H9 (cell line): Measurements from ENCODE around the gene LRRC73. TPM values are rescaled to one million over a fixed set of nuclear protein-coding genes. Genes with fewer than 3 reads are reported as not detected.

ENCODE experiments used
- DNase-seq: peaks from one replicate; pipeline ENCODE4 v3.0.0-alpha.2; 2017
- H2AFZ ChIP-seq: one replicate; pipeline ENCODE4 v1.6.1; 2013; ENCODE audit warnings: mild to moderate bottlenecking, low read length, control low read depth, moderate library complexity
- H2AK5ac ChIP-seq: 2 replicates; pipeline ENCODE4 v1.6.1; 2013; ENCODE audit warnings: low read length, control low read depth, mixed read lengths; ENCODE audit not compliant: insufficient read length
- H2BK120ac ChIP-seq: one replicate; pipeline ENCODE4 v1.6.1; 2013; ENCODE audit warnings: low read depth, mild to moderate bottlenecking, low read length, control low read depth, inconsistent platforms; ENCODE audit not compliant: poor library complexity, severe bottlenecking
- H2BK12ac ChIP-seq: 2 replicates; pipeline ENCODE4 v1.6.1; 2013; ENCODE audit warnings: low read length, control low read depth, mixed read lengths, low read depth; ENCODE audit not compliant: insufficient read length
- H2BK15ac ChIP-seq: 2 replicates; pipeline ENCODE4 v1.6.1; 2013; ENCODE audit warnings: low read depth, low read length, control low read depth
- H2BK20ac ChIP-seq: one replicate; pipeline ENCODE4 v1.6.1; 2013; ENCODE audit warnings: low read depth, mild to moderate bottlenecking, low read length, control low read depth, inconsistent platforms; ENCODE audit not compliant: poor library complexity, severe bottlenecking
- H2BK5ac ChIP-seq: 2 replicates; pipeline ENCODE4 v1.6.1; 2013; ENCODE audit warnings: low read length, control low read depth, mixed read lengths; ENCODE audit not compliant: insufficient read length
- H3K14ac ChIP-seq: 2 replicates; pipeline ENCODE4 v1.6.1; 2013; ENCODE audit warnings: low read length, control low read depth; ENCODE audit not compliant: insufficient read depth
- H3K18ac ChIP-seq: 2 replicates; pipeline ENCODE4 v1.6.1; 2013; ENCODE audit warnings: low read depth, mild to moderate bottlenecking, mixed read lengths, low read length, control low read depth; ENCODE audit not compliant: insufficient read length
- H3K23ac ChIP-seq: 2 replicates; pipeline ENCODE4 v1.6.1; 2013; ENCODE audit warnings: low read length, control low read depth, mixed read lengths, low read depth; ENCODE audit not compliant: insufficient read length
- H3K23me2 ChIP-seq: 2 replicates; pipeline ENCODE4 v1.6.1; 2013; ENCODE audit warnings: low read depth, mild to moderate bottlenecking, mixed read lengths, low read length, control low read depth; ENCODE audit not compliant: insufficient read length, poor library complexity, severe bottlenecking
- H3K27ac ChIP-seq: 2 replicates; pipeline ENCODE4 v1.5.1; 2013; ENCODE audit warnings: low read length, control low read depth, mixed read lengths, low read depth; ENCODE audit not compliant: insufficient read length
- H3K27me3 ChIP-seq: 2 replicates; pipeline ENCODE4 v1.6.1; 2013; ENCODE audit warnings: low read length, control low read depth, inconsistent platforms; ENCODE audit not compliant: insufficient read depth
- H3K4ac ChIP-seq: 2 replicates; pipeline ENCODE4 v1.6.1; 2013; ENCODE audit warnings: low read depth, mild to moderate bottlenecking, control low read depth, inconsistent platforms, low read length, moderate library complexity
- H3K4me1 ChIP-seq: 2 replicates; pipeline ENCODE4 v1.6.1; 2013; ENCODE audit warnings: low read length, control low read depth, inconsistent platforms; ENCODE audit not compliant: insufficient read depth
- H3K4me2 ChIP-seq: 2 replicates; pipeline ENCODE4 v1.6.1; 2013; ENCODE audit warnings: low read length, control low read depth, mixed read lengths; ENCODE audit not compliant: insufficient read length, insufficient read depth
- H3K56ac ChIP-seq: 2 replicates; pipeline ENCODE4 v1.6.1; 2013; ENCODE audit warnings: low read depth, mild to moderate bottlenecking, mixed read lengths, low read length, control low read depth; ENCODE audit not compliant: insufficient read length
- H3K79me1 ChIP-seq: 2 replicates; pipeline ENCODE4 v1.6.1; 2013; ENCODE audit warnings: low read depth, mild to moderate bottlenecking, moderate library complexity, low read length, control low read depth, inconsistent platforms; ENCODE audit not compliant: insufficient read depth, poor library complexity, severe bottlenecking
- H3K79me2 ChIP-seq: 2 replicates; pipeline ENCODE4 v1.6.1; 2013; ENCODE audit warnings: low read length, control low read depth, inconsistent platforms; ENCODE audit not compliant: insufficient read depth
- H3K9ac ChIP-seq: 2 replicates; pipeline ENCODE4 v1.6.1; 2013; ENCODE audit warnings: low read length, control low read depth, mixed read lengths; ENCODE audit not compliant: insufficient read length; ENCODE audit errors: extremely low read depth
- H3K9me3 ChIP-seq: one replicate; pipeline ENCODE4 v1.6.1; 2013; ENCODE audit warnings: low read depth, low read length, inconsistent platforms; ENCODE audit not compliant: control insufficient read depth
- H3T11ph ChIP-seq: one replicate; pipeline ENCODE4 v1.6.1; 2013; ENCODE audit warnings: mild to moderate bottlenecking, low read length, control low read depth, inconsistent platforms
- H4K20me1 ChIP-seq: one replicate; pipeline ENCODE4 v1.6.1; 2013; ENCODE audit not compliant: control insufficient read depth, insufficient read length, insufficient read depth
- H4K5ac ChIP-seq: 2 replicates; pipeline ENCODE4 v1.6.1; 2013; ENCODE audit warnings: low read depth, mild to moderate bottlenecking, mixed read lengths, low read length, control low read depth; ENCODE audit not compliant: insufficient read length
- H4K8ac ChIP-seq: replicated peaks from 2 replicates; pipeline ENCODE4 v1.6.1; 2013; ENCODE audit warnings: low read length, control low read depth, mixed read lengths, low read depth; ENCODE audit not compliant: insufficient read length
- H4K91ac ChIP-seq: 2 replicates; pipeline ENCODE4 v1.6.1; 2013; ENCODE audit warnings: low read depth, mild to moderate bottlenecking, moderate library complexity, mixed read lengths, low read length, control low read depth; ENCODE audit not compliant: insufficient read length
- H3K27ac Mint-ChIP-seq, 3 experiments: 2 replicates in 2 of 3; 3 replicates in 1 of 3; pipeline ENCODE4 v1.8.0; 2020 to 2021; ENCODE audit warnings: mixed read lengths in 3 of 3, mild to moderate bottlenecking in 1 of 3, moderate library complexity in 1 of 3
- H3K27me3 Mint-ChIP-seq: 2 replicates; pipeline ENCODE4 v1.8.0; 2021; ENCODE audit warnings: low read depth, mild to moderate bottlenecking, moderate library complexity, mixed read lengths
- H3K36me3 Mint-ChIP-seq, 3 experiments: 2 replicates in 2 of 3; 3 replicates in 1 of 3; pipeline ENCODE4 v1.8.0; 2020 to 2021; ENCODE audit warnings: low read depth in 3 of 3, mixed read lengths in 3 of 3; ENCODE audit not compliant: insufficient read depth in 1 of 3
- H3K4me1 Mint-ChIP-seq, 2 experiments: 2 replicates each; pipeline ENCODE4 v1.8.0; 2020; ENCODE audit warnings: mixed read lengths in 2 of 2
- H3K4me3 Mint-ChIP-seq, 2 experiments: 2 replicates in 1 of 2; 3 replicates in 1 of 2; pipeline ENCODE4 v1.8.0; 2020 to 2021; ENCODE audit warnings: mild to moderate bottlenecking in 2 of 2, mixed read lengths in 2 of 2, moderate library complexity in 1 of 2
- H3K9me3 Mint-ChIP-seq, 2 experiments: 2 replicates in 1 of 2; 3 replicates in 1 of 2; pipeline ENCODE4 v1.8.0; 2020; ENCODE audit warnings: mild to moderate bottlenecking in 2 of 2, mixed read lengths in 2 of 2, moderate library complexity in 1 of 2
- WGBS: extraction: QIAGEN DNeasy Blood & Tissue Kit; methylation state at CpG from one replicate; pipeline ENCODE4 v1.1.7; 2013; ENCODE audit warnings: missing lambda C conversion rate, low lambda C conversion rate, mixed read lengths; ENCODE audit not compliant: insufficient read length; ENCODE audit errors: extremely low coverage; 5-methylcytosine and 5-hydroxymethylcytosine counted together
- total RNA-seq: library from RNA; stranded (reverse); gene quantifications from 2 replicates; pipeline ENCODE4 v1.2.1, GENCODE V29; 2021
- TF ChIP-seq, protein P1 (sequence below): fragments of 200-600 bp; sonication (generic); conservative IDR thresholded peaks from 3 replicates; pipeline ENCODE4 v1.8.0; 2021; ENCODE audit warnings: antibody characterized with exemption, mild to moderate bottlenecking

The LRRC73 gene
- total RNA-seq, 1 experiment from 2014 or later, result 0.55 TPM

DNA sequence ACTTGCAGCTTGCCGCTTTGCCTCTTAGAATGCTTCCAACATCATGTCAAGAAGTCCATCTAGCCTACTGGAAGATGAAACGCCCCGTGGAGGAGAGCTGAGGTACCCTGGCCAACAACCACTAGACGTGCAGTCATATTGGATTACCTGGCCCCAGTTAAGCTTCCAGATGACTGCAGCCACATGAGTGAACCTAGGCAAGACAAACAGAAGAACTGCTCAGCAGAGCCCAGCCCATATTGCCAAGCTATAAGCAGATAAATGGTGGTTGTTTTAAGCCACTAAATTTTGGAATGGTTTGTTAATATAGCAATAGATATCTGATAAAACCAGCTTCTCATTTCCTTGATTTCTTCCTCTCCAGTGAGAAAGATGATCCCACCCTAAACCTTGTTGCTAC, 50.1 kb downstream of the LRRC73 start:
- H2BK15ac ChIP-seq, result no peak overlapping the region
- H3K27ac ChIP-seq, result no peak overlapping the region
- TF ChIP-seq, protein P1, sequence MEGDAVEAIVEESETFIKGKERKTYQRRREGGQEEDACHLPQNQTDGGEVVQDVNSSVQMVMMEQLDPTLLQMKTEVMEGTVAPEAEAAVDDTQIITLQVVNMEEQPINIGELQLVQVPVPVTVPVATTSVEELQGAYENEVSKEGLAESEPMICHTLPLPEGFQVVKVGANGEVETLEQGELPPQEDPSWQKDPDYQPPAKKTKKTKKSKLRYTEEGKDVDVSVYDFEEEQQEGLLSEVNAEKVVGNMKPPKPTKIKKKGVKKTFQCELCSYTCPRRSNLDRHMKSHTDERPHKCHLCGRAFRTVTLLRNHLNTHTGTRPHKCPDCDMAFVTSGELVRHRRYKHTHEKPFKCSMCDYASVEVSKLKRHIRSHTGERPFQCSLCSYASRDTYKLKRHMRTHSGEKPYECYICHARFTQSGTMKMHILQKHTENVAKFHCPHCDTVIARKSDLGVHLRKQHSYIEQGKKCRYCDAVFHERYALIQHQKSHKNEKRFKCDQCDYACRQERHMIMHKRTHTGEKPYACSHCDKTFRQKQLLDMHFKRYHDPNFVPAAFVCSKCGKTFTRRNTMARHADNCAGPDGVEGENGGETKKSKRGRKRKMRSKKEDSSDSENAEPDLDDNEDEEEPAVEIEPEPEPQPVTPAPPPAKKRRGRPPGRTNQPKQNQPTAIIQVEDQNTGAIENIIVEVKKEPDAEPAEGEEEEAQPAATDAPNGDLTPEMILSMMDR, result no peak
- no peak overlapping the region for H3K18ac ChIP-seq
- H3K56ac ChIP-seq, result no peak overlapping the region
- Mint-ChIP-seq H3K27me3 (peaks cover 36% of the 10 kb centered on the region), H3K4me1 (peaks cover 9 to 14% of the 10 kb centered on the region in 2 experiments), H3K36me3 (no peaks in the 10 kb centered on the region), H3K4me3 (no peak overlapping the region), H3K9me3 (no peaks in the 10 kb centered on the region; a peak in 2 of 5 replicates), H3K27ac (no peak overlapping the region; a peak in 1 of 7 replicates)
- H2AK5ac ChIP-seq, result no peak overlapping the region
- no peak for DNase-seq
- H2BK120ac ChIP-seq, result no peak overlapping the region
- no peaks in the 10 kb centered on the region for H3K4me1 ChIP-seq
- no peaks in the 10 kb centered on the region for H3K79me2 ChIP-seq
- H3K14ac ChIP-seq, result no peak overlapping the region
- no peak overlapping the region for H3K4me2 ChIP-seq
- H3K9me3 ChIP-seq, result no peaks in the 10 kb centered on the region
- H2BK20ac ChIP-seq, result no peak overlapping the region
- H3K9ac ChIP-seq, result no peak overlapping the region
- H2BK12ac ChIP-seq, result no peak overlapping the region
- no peak overlapping the region for H2AFZ ChIP-seq
- H4K5ac ChIP-seq, result no peak overlapping the region
- no peak overlapping the region for H2BK5ac ChIP-seq
- H3K79me1 ChIP-seq, result no peaks in the 10 kb centered on the region
- no peak overlapping the region for H3T11ph ChIP-seq
- no peaks in the 10 kb centered on the region for H4K20me1 ChIP-seq
- H3K23me2 ChIP-seq, result peaks cover 9% of the 10 kb centered on the region
- H4K91ac ChIP-seq, result no peak overlapping the region
- no peak overlapping the region for H3K23ac ChIP-seq
- no peak overlapping the region for H4K8ac ChIP-seq
- no peak overlapping the region for H3K4ac ChIP-seq
- H3K27me3 ChIP-seq, result peaks cover 12% of the 10 kb centered on the region; the same call in 1 of the 2 replicates
- no CpG with 5 or more reads among the region's 4 CpGs for WGBS
